GM19193 (cell line): Measurements from ENCODE around the gene E2F4.

Experiments used
- POLR2A ChIP-seq: IDR thresholded peaks from 4 replicates; pipeline ENCODE4 v1.6.1; 2011; ENCODE audit not compliant: insufficient read depth, insufficient read length; ENCODE audit errors: extremely low read depth

Gene E2F4

DNA sequence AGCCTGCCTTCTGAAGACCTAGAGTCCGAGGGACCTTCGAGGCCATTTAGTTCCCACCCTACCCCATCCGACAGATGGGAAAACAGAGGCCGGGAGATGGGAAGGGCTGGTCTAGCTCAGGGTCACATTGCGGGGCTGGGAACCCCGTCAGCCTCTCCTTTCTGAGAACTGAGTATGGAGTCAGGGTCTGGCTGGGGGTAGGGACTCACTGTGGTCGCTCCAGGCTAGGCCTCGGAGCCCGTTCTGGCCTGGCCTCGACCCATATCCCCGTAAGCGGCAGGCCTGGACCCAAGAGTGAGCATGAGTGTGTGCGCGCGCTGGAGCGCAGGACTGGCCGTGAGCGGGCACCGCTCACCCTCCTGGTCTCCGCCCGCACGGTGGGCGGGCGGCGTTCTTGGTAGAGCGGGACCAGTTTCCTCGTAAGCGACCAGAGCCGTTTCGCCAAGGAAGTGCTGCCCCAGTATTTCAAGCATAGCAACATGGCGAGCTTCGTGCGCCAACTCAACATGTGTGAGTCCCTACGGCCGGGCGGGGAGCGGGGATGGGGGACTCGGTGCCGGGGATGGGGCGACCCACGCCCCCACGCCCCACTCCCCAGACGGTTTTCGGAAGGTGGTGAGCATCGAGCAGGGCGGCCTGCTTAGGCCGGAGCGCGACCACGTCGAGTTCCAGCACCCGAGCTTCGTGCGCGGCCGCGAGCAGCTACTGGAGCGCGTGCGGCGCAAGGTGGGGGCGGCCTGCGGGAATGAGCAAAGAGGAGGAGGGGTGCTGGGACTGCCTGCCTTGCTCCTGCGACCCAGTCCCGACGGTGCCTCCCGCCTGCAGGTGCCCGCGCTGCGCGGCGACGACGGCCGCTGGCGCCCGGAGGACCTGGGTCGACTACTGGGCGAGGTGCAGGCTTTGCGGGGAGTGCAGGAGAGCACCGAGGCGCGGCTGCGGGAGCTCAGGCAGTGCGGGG is 26.6 kb upstream of the E2F4 start:
- TF ChIP-seq POLR2A: no peak

DNA sequence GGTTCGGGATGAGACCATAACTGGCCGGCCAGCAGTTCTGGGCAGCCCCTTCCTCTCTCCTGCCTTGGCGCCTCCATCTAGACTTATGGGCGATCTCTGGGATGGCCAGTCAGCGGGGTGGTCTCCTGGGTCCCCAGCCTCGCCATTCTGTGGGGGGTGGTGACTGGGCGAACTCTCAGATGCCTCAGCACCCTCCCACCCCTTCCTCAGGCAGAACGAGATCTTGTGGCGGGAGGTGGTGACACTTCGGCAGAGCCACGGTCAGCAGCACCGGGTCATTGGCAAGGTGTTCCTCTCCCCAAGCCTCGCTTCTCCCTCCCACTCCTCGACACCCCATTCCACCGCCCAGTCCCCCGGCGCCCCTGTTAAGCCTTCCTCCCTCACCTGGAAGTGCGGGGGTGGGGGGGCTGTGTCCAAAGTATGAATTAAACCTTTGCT is 25.8 kb upstream of the E2F4 start:
- TF ChIP-seq POLR2A: no peak

- no peak for TF ChIP-seq POLR2A
Measured at GRCh38 chr16:67166598-67167168, 25.3 kb upstream of the E2F4 start.

DNA sequence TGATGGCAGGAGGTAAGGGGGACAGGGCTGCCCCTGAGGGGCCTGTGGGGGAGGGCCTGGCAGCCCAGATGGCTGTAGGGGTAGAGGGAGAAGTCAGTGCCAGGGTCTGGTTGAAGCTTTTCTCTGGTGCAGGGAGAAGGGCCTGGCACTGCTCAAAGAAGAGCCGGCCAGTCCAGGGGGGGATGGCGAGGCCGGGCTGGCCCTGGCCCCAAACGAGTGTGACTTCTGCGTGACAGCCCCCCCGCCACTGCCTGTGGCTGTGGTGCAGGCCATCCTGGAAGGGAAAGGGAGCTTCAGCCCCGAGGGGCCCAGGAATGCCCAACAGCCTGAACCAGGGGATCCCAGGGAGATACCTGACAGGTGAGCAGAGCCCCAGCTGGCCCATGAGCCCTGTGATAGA is 24.4 kb upstream of the E2F4 start:
- TF ChIP-seq POLR2A: no peak

DNA sequence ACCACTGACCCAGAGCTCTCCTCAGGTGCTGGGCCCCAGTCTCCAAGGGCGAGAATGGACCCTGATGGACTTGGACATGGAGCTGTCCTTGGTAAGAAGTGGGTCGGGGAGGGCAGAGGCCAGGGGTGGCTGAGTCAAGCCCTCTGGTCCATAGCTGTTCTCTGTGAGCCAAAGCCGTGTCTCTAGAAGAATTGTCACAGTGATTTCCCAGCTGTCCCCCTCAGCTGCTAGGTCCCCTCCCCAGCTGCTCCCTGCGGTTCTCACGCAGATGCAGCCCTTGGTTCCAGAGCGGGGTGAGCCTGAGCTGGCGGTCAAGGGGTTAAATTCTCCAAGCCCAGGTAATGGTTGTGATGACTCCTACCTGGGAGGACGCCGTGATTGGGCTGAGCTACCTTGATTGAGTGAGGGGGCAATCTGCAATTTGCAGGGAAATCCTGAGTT is 22.9 kb upstream of the E2F4 start:
- TF ChIP-seq POLR2A: no peak

DNA sequence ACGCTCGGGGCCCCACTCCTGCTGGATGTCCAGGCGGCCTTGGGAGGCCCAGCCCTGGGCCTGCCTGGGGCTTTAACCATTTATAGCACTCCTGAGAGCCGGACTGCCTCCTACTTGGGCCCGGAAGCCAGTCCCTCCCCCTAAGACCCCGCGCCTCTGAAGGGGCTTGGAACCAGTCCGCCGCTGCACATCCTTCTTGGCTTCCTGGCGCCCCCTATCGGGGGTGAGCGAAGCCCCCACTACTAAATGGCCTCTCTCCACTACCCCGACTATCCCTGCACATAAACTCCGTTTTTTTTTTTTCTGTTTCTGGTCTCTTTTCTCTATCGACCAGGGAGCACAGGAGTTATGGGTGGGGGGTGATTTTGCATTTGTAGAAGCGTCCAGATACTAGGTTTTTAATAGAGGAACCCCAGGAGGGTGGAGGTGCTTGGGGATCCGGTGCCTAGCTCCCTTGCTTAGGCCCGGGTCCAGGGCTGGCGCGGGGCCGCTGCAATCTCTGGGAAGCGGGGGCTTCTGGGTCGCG is 22.2 kb upstream of the E2F4 start:
- no peak for TF ChIP-seq POLR2A

DNA sequence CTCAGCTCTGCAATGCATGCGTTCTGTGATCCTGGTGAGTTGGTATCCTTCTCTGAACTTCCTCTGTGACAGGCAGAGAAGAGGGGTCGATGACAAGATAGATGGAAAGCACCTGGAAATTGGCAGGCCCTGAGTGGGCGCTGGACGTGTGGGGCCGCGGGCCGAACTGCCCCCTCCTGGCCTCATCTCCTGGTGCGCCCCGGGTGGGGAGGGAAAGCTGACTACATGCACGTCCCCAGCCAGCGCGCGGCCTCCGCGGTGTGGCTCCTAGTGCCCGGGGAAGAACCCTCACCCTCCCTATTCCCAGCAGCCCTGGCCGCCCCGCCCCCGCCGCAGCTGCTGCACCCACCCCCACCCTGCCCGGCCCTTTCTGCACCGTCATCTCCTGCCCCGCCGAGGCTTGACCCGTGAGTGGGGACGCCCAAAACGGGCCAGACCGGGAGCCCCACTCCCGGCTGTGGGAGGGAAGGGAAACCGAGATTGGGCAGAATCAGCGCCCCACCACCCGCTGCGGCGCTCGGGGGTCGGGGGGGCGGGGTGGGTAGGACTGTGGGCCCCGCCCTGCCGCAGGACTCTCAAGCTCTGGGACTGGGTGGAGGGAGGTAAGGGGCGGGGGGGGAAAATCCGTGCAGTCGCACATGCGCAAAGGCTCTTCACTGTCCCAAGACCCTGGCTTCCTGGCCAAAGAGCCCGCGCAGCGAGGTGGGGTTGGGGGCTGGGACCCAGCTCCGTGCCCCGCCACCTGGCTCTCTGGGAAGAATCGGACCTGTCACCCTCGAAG is 21.6 kb upstream of the E2F4 start, which contains the start of gene NOL3:
Gene NOL3 (plus strand): TSS at position 371 of the 781 bp plus-strand sequence.
- peak; percentile 40 for TF ChIP-seq POLR2A

GRCh38 chr16:67170949-67171649 is 20.9 kb upstream of the E2F4 start:
- TF ChIP-seq POLR2A: no peak

DNA sequence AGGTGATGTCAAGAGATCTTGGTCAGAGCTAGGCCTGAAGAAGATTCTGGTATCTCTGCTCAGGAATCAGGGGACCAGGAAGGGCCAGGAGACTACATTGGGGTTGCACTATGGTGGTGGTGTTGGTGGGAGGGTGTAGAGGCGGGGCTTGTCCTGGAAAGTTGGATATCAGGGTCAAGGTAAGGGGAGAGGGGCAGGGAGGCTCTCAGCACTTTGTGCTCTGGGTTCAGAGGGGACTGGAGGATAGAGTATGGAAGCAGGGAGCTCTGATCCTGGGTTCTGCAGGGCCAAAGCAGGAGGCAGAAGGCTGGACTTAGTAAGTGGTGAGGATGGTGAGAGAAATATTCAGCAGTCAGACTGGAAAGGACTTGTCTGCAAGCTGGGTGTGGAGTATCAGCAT is 18.6 kb upstream of the E2F4 start:
- no peak for TF ChIP-seq POLR2A

DNA sequence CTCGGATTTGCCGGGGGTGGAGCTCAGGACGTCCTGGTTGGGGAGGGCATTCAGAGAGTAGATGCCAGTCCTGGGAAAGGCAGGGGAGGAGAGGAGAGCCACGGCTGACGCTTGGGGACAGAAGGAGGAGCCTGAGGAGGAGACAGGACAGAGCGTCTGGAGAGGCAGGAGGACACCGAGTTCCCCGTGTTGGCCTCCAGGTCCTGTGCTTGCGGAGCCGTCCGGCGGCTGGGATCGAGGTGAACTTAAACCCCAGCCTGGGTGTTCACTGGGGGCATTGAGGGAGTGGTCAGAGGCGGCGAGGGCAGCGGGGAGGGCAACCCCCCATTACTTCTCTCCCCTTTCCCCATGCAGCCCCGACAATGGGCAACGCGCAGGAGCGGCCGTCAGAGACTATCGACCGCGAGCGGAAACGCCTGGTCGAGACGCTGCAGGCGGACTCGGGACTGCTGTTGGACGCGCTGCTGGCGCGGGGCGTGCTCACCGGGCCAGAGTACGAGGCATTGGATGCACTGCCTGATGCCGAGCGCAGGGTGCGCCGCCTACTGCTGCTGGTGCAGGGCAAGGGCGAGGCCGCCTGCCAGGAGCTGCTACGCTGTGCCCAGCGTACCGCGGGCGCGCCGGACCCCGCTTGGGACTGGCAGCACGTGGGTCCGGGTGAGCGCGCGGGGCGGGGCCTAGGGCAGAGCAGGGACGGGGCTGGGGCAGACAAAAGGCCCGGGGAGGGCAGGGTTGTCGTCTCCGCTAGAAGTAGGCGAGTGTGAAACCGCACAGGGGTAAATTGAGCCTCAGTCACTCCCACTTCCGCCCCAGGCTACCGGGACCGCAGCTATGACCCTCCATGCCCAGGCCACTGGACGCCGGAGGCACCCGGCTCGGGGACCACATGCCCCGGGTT is 17.9 kb upstream of the E2F4 start:
- no peak for TF ChIP-seq POLR2A

DNA sequence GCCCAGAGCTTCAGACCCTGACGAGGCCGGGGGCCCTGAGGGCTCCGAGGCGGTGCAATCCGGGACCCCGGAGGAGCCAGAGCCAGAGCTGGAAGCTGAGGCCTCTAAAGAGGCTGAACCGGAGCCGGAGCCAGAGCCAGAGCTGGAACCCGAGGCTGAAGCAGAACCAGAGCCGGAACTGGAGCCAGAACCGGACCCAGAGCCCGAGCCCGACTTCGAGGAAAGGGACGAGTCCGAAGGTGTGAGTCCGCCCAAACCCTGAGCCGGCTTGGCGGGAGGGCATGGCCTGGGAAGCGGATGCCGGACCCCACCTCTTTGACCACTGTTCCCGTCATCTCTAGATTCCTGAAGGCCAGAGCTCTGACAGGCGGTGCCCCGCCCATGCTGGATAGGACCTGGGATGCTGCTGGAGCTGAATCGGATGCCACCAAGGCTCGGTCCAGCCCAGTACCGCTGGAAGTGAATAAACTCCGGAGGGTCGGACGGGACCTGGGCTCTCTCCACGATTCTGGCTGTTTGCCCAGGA is 17.2 kb upstream of the E2F4 start:
- no peak for TF ChIP-seq POLR2A

- TF ChIP-seq POLR2A: no peak
Measured at GRCh38 chr16:67176662-67177061, 15.3 kb upstream of the E2F4 start.
